ENCODE measurements around the gene SAMD4B. TPM values are rescaled to one million over a fixed set of nuclear protein-coding genes. Genes with fewer than 3 reads are reported as not detected.

SAMD4B gene
- total and polyA plus RNA-seq, 10 of the 15 experiments (the other 5 are each of a cell fraction or from before 2014, with no cell fraction given): 2.4 to 43.3 (median 23.9) TPM

DNA sequence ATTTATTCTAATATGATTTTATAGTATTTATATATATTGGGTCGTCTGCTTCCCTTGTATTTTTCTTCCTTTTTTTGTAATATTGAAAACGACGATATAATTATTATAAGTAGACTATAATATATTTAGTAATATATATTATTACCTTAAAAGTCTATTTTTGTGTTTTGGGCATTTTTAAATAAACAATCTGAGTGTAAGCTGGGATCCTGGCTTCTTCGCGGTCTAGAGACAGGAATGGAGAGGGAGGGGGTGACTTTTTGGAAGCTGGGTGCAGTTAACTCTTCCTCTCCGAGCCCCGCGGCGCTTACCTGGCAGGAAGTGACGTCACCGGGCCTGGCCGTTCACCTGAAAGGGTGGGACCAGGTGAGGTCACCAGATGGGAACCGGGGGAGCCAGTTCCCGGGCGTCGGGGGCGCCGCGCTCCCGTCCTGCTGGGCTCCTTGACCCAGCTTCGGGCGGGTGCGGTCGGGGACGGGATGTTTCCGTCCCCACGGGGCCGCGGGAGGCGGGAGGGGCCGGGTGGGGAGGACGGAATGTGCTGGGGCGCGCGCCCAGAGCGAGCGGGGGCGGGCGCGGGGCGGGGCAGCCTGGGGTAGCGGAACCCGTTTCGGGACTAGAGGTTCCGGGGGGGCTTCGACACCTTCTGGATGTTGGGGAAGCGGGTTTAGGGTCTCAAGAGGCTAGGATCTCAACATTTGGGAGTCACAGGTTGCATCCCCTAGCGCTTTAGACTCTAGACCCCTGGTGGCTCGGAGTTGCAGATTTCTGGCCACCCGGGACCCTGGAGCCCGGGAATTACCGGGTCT lies 67.2 kb downstream of the SAMD4B start (continued):
- TF ChIP-seq NBN (IDR thresholded peaks at IDR 0.05) (peak; percentile 80; the same call in 1 of the 2 replicates), BMI1 (IDR thresholded peaks at IDR 0.05; ENCODE audit: borderline replicate concordance) (peak; percentile 19; the same call in 1 of the 2 replicates)

DNA sequence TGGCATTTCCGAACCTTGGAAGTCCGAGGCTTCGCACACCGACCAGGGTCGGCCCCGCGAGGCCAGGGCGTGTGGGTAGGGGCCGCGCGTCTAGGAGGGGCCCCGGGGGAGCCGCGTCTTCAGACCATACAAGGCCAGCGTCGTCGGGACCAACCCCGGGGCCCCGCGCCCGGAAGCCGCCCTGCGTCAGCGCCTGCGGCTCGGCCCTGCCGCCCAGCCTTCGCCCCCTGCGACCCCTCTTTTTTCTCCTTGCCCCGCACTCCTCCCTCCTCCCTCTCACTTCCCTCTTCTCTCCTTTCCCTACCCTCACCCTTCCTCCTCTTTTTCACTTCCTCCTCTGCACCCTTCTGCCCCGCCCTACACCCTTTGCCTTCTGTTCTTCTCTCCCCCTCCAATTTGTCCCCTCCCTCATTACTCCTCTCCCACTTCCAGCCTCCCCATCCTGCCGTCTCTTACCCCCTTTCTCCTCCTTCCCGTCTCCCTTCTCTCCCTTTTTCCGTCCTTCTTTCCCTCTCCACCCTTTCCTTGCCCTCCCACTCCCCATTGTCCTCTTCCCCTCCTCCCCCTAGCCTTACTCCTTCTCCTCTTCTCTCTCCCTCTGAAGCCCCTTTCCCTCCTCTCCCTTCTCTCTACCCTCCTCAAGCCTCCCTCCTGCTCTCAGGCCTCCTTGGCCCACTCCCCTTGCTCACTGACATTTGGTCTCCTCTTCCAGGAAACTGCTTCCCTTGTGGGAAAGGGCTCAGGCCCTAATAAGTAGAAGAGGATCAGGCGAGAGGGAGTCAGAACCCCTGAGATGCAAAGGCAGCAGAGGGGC lies 68.0 kb downstream of the SAMD4B start:
- Histone ChIP-seq H3K9me3 (replicated peaks; ENCODE audit: control insufficient read depth, insufficient read depth, low read length) (no peaks in the 10 kb centered on the region), H3K27me3 (replicated peaks in 1 of 2; ENCODE audit: control insufficient read depth in 2 of 2, insufficient read depth in 2 of 2, low read length in 1 of 2) (no peaks in the 10 kb centered on the region), H3K36me3 (ENCODE audit: control insufficient read depth in 2 of 2, insufficient read depth in 2 of 2, low read length in 1 of 2) (peaks cover 2 to 6% of the 10 kb centered on the region in 2 experiments; a peak in 2 of 4 replicates), H2AFZ (ENCODE audit: control insufficient read depth, low read depth, low read length) (peak overlapping the region; percentile 38; the same call in 1 of the 2 replicates), H3K79me2 (ENCODE audit: control insufficient read depth, insufficient read depth, low read length) (peaks cover 71% of the 10 kb centered on the region), H3K4me3 (peak overlapping the region; percentile 67), H3K27ac (ENCODE audit: control insufficient read depth, insufficient read depth) (peak overlapping the region; percentile 100), H3K4me1 (ENCODE audit: control insufficient read depth, insufficient read depth, low read length) (peaks cover 22% of the 10 kb centered on the region), H3K4me2 (ENCODE audit: control insufficient read depth, insufficient read depth) (peak overlapping the region; percentile 77), H3K9ac (ENCODE audit: control insufficient read depth, insufficient read depth, low read length) (peak overlapping the region; percentile 80), H4K20me1 (ENCODE audit: control insufficient read depth, insufficient read depth) (no peaks in the 10 kb centered on the region)
- FAIRE-seq (no peak), ATAC-seq (peak; percentile 47), DNase-seq (ENCODE audit: low read depth, low spot score) (no peak)
- intact Hi-C loops (cut with micrococcal nuclease; ENCODE audit: unreplicated experiment) (loop anchor here (5.0 to 10.0 kb wide), 3 partner anchors 125 to 378 kb away; partner anchors contain the start of genes EID2B and FBXO27), in situ Hi-C loops (cut with MboI) (loop anchor here (5.0 kb wide), 1 partner anchor 288 kb away; no protein-coding TSS in a partner anchor)
- under 1% methylated on average over 24 of the region's 35 CpGs for WGBS (ENCODE audit: insufficient coverage, insufficient replicate concordance, low lambda C conversion rate, missing lambda C conversion rate)
- ChIA-PET RAD21 (ENCODE audit: unreplicated experiment) (interaction anchor here (4.5 kb wide), 1 partner anchor 12 kb away, joined by 37 read pairs; no protein-coding TSS in a partner anchor), POLR2A (no interaction called here), SMC1A (ENCODE audit: uncharacterized antibody, unreplicated experiment) (interaction anchor here (3.0 kb wide), 1 partner anchor 12 kb away, joined by 18 read pairs; no protein-coding TSS in a partner anchor), CTCF (interaction anchor here (1.1 to 1.2 kb wide), 2 partner anchors 9 to 12 kb away, joined by 4 read pairs; no protein-coding TSS in a partner anchor)
- BruUV-seq (replicated peaks): no TSS peak
- TF ChIP-seq NFYB (IDR thresholded peaks at IDR 0.05; ENCODE audit: insufficient read depth, low read depth, low read length): peak; percentile 42; the same call in 1 of the 2 replicates
- TF ChIP-seq, protein P1, sequence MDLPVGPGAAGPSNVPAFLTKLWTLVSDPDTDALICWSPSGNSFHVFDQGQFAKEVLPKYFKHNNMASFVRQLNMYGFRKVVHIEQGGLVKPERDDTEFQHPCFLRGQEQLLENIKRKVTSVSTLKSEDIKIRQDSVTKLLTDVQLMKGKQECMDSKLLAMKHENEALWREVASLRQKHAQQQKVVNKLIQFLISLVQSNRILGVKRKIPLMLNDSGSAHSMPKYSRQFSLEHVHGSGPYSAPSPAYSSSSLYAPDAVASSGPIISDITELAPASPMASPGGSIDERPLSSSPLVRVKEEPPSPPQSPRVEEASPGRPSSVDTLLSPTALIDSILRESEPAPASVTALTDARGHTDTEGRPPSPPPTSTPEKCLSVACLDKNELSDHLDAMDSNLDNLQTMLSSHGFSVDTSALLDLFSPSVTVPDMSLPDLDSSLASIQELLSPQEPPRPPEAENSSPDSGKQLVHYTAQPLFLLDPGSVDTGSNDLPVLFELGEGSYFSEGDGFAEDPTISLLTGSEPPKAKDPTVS (IDR thresholded peaks at IDR 0.05; ENCODE audit: low read depth, low read length): 0 out of 2 replicates have a peak, but pooled peaks have one; percentile 33
- 0 out of 2 replicates have a peak, but pooled peaks have one; percentile 4 for TF ChIP-seq NR2C1 (IDR thresholded peaks at IDR 0.05)
- TF ChIP-seq YY1 (IDR thresholded peaks at IDR 0.05; ENCODE audit: low read depth, low read length): peak; percentile 49; the same call in 1 of the 2 replicates
- TF ChIP-seq, protein P2, sequence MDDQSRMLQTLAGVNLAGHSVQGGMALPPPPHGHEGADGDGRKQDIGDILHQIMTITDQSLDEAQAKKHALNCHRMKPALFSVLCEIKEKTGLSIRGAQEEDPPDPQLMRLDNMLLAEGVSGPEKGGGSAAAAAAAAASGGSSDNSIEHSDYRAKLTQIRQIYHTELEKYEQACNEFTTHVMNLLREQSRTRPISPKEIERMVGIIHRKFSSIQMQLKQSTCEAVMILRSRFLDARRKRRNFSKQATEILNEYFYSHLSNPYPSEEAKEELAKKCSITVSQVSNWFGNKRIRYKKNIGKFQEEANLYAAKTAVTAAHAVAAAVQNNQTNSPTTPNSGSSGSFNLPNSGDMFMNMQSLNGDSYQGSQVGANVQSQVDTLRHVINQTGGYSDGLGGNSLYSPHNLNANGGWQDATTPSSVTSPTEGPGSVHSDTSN (IDR thresholded peaks at IDR 0.05; ENCODE audit: insufficient replicate concordance, low read depth, low read length): peak; percentile 46
- peak; percentile 29 for TF ChIP-seq HDAC6 (IDR thresholded peaks at IDR 0.05; ENCODE audit: unreplicated experiment)
- peak; percentile 23; the same call in 1 of the 2 replicates for TF ChIP-seq HCFC1 (IDR thresholded peaks at IDR 0.05; ENCODE audit: low read length)
- TF ChIP-seq NR2F1 (conservative IDR thresholded peaks at IDR 0.05): peak; percentile 96
- TF ChIP-seq HDGF (IDR thresholded peaks at IDR 0.05): peak; percentile 100
- TF ChIP-seq CHD2 (IDR thresholded peaks at IDR 0.05; ENCODE audit: borderline replicate concordance, low read depth, low read length): peak; percentile 88
- TF ChIP-seq, protein P3, sequence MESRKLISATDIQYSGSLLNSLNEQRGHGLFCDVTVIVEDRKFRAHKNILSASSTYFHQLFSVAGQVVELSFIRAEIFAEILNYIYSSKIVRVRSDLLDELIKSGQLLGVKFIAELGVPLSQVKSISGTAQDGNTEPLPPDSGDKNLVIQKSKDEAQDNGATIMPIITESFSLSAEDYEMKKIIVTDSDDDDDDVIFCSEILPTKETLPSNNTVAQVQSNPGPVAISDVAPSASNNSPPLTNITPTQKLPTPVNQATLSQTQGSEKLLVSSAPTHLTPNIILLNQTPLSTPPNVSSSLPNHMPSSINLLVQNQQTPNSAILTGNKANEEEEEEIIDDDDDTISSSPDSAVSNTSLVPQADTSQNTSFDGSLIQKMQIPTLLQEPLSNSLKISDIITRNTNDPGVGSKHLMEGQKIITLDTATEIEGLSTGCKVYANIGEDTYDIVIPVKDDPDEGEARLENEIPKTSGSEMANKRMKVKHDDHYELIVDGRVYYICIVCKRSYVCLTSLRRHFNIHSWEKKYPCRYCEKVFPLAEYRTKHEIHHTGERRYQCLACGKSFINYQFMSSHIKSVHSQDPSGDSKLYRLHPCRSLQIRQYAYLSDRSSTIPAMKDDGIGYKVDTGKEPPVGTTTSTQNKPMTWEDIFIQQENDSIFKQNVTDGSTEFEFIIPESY (IDR thresholded peaks at IDR 0.05): no peak; the same call in 1 of the 2 replicates
- TF ChIP-seq SREBF1 (IDR thresholded peaks at IDR 0.05; ENCODE audit: low read length): no peak
- peak; percentile 100 for TF ChIP-seq NBN (IDR thresholded peaks at IDR 0.05)
- TF ChIP-seq JUND (IDR thresholded peaks at IDR 0.05; ENCODE audit: low read depth, low read length): no peak; the same call in 1 of the 2 replicates
